Measurements from ENCODE around the gene AAMP. TPM values are rescaled to one million over a fixed set of nuclear protein-coding genes. Genes with fewer than 3 reads are reported as not detected.

The AAMP gene
- total RNA-seq, 2 experiments from 2014 or later, result 68.7 to 97.0 TPM

GRCh38 chr2:218257390-218257981 is 12.5 kb downstream of the AAMP start:
- H3K4me2 ChIP-seq (ENCODE audit: low read length), result peak overlapping the region; percentile 33
- CTCF ChIA-PET (ENCODE audit: unreplicated experiment), result interaction anchor here (1.0 to 1.4 kb wide), 2 partner anchors 27 to 30 kb away, joined by 3 to 5 read pairs; no protein-coding TSS in a partner anchor
- peaks cover 45% of the 10 kb centered on the region for H3K36me3 ChIP-seq (ENCODE audit: insufficient read depth, low read length)
- no peaks in the 10 kb centered on the region for H4K20me1 ChIP-seq (ENCODE audit: insufficient read depth, low read length)
- H3K4me1 ChIP-seq (ENCODE audit: insufficient read depth, low read length, poor library complexity, severe bottlenecking), result peaks cover 46% of the 10 kb centered on the region
- no peaks in the 10 kb centered on the region for H3K9me2 ChIP-seq (ENCODE audit: insufficient read depth, low read length)
- DNase-seq (ENCODE audit: low spot score), result peak; percentile 84
- no peak overlapping the region for H3K4me3 ChIP-seq (ENCODE audit: low read depth, low read length, poor library complexity, severe bottlenecking)
- no peaks in the 10 kb centered on the region for H3K9me3 ChIP-seq (ENCODE audit: low read length)
- intact Hi-C loops (cut with micrococcal nuclease; ENCODE audit: unreplicated experiment), result loop anchor here (1.0 to 2.0 kb wide), 3 partner anchors 39 to 89 kb away; no protein-coding TSS in a partner anchor
- H3K27ac ChIP-seq (ENCODE audit: low read depth, low read length, poor library complexity, severe bottlenecking), result peak overlapping the region; percentile 71
- POLR2A ChIA-PET, result interaction anchor here (0.6 to 1.1 kb wide), 5 partner anchors 10 to 464 kb away, joined by 3 to 8 read pairs (median 4); no protein-coding TSS in a partner anchor
- H3K79me2 ChIP-seq (ENCODE audit: insufficient read depth, low read depth, low read length), result no peaks in the 10 kb centered on the region
- BruUV-seq (replicated peaks), result TSS peak; percentile 46
- H2AFZ ChIP-seq (ENCODE audit: low read length), result no peak overlapping the region
- TF ChIP-seq EZH2phosphoT487 (IDR thresholded peaks at IDR 0.05; ENCODE audit: borderline replicate concordance, low read depth, low read length), result no peak
- peak; percentile 81 for TF ChIP-seq CTCF (conservative IDR thresholded peaks at IDR 0.05; ENCODE audit: low read length)

- no peaks in the 10 kb centered on the region for H3K9me2 ChIP-seq (ENCODE audit: insufficient read depth, low read length)
- BruUV-seq (replicated peaks), result no TSS peak
- DNase-seq (ENCODE audit: low spot score), result no peak
- ChIA-PET CTCF (ENCODE audit: unreplicated experiment) (interaction anchor here (1.3 to 1.4 kb wide), 2 partner anchors 30 to 41 kb away, joined by 5 read pairs; no protein-coding TSS in a partner anchor), POLR2A (interaction anchor here (0.6 to 1.1 kb wide), 3 partner anchors 9 to 111 kb away, joined by 3 to 4 read pairs (median 3); no protein-coding TSS in a partner anchor)
- H2AFZ ChIP-seq (ENCODE audit: low read length), result no peak overlapping the region
- H3K27ac ChIP-seq (ENCODE audit: low read depth, low read length, poor library complexity, severe bottlenecking), result peak overlapping the region; percentile 71
- no peak for TF ChIP-seq CTCF (conservative IDR thresholded peaks at IDR 0.05; ENCODE audit: low read length)
- TF ChIP-seq EZH2phosphoT487 (IDR thresholded peaks at IDR 0.05; ENCODE audit: borderline replicate concordance, low read depth, low read length), result no peak
- no peak overlapping the region for H3K4me3 ChIP-seq (ENCODE audit: low read depth, low read length, poor library complexity, severe bottlenecking)
- no peaks in the 10 kb centered on the region for H3K79me2 ChIP-seq (ENCODE audit: insufficient read depth, low read depth, low read length)
- H3K4me1 ChIP-seq (ENCODE audit: insufficient read depth, low read length, poor library complexity, severe bottlenecking), result peaks cover 42% of the 10 kb centered on the region
- H3K4me2 ChIP-seq (ENCODE audit: low read length), result no peak overlapping the region
- peaks cover 52% of the 10 kb centered on the region for H3K36me3 ChIP-seq (ENCODE audit: insufficient read depth, low read length)
- intact Hi-C loops (cut with micrococcal nuclease; ENCODE audit: unreplicated experiment), result loop anchor here (1.0 to 2.0 kb wide), 3 partner anchors 38 to 88 kb away; no protein-coding TSS in a partner anchor
- no peaks in the 10 kb centered on the region for H3K9me3 ChIP-seq (ENCODE audit: low read length)
- no peaks in the 10 kb centered on the region for H4K20me1 ChIP-seq (ENCODE audit: insufficient read depth, low read length)
Measured at GRCh38 chr2:218256612-218257350, 13.2 kb downstream of the AAMP start.
